H1 (cell line): ENCODE results near the gene NDUFA11. TPM values are rescaled to one million over a fixed set of nuclear protein-coding genes. Genes with fewer than 3 reads are reported as not detected.
"Not testable (repeated sequence)": the region's sequence is repeated elsewhere in the genome, so short reads cannot be mapped to it uniquely, and the experiment has no call there.

Experiments
- CTCF ChIA-PET: fragments of 300-600 bp; sonication (Branson Sonifier 250); formaldehyde crosslinking; loops from one replicate; lab custom pipeline; 2021; ENCODE audit not compliant: partially characterized antibody; lab: Charles Lee
- POLR2A ChIA-PET: fragments of 300-600 bp; sonication (Branson Sonifier 250); formaldehyde crosslinking; loops from one replicate; lab custom pipeline; 2021; ENCODE audit warnings: inconsistent platforms; ENCODE audit not compliant: partially characterized antibody; lab: Charles Lee
- DNase-seq, 2 experiments: peaks; one replicate each; pipeline versions ENCODE4 v3.0.0 to v3.0.0-alpha.2; 2010 to 2022; ENCODE audit warnings: low spot score in 2 of 2, low read depth in 1 of 2, mixed read lengths in 1 of 2
- FAIRE-seq: peaks from 2 replicates; lab custom pipeline; 2011; peaks lifted over from hg19 to GRCh38; lab: Jason Lieb, UNC
- H2AFZ ChIP-seq: 2 replicates; pipeline ENCODE4 v1.8.1; 2012; ENCODE audit warnings: low read length, inconsistent platforms
- H2AK5ac ChIP-seq: 2 replicates; pipeline ENCODE4 v1.6.1; 2013; ENCODE audit warnings: low read depth, low read length
- H2BK120ac ChIP-seq: replicated peaks from 2 replicates; pipeline ENCODE3; 2013; ENCODE audit warnings: low read depth, low read length, inconsistent platforms
- H2BK12ac ChIP-seq: 2 replicates; pipeline ENCODE4 v1.6.1; 2013; ENCODE audit warnings: low read depth, low read length
- H2BK15ac ChIP-seq: 2 replicates; pipeline ENCODE4 v1.6.1; 2013; ENCODE audit warnings: low read length
- H2BK20ac ChIP-seq: 2 replicates; pipeline ENCODE4 v1.6.1; 2013; ENCODE audit warnings: low read length
- H2BK5ac ChIP-seq: 2 replicates; pipeline ENCODE4 v1.6.1; 2013; ENCODE audit warnings: low read depth, low read length
- H3K14ac ChIP-seq: 2 replicates; pipeline ENCODE4 v1.6.1; 2013; ENCODE audit warnings: inconsistent platforms; ENCODE audit not compliant: insufficient read length
- H3K18ac ChIP-seq: 2 replicates; pipeline ENCODE4 v1.6.1; 2013; ENCODE audit warnings: low read length; ENCODE audit errors: extremely low read depth
- H3K23ac ChIP-seq: 2 replicates; pipeline ENCODE4 v1.6.1; 2013; ENCODE audit warnings: inconsistent platforms; ENCODE audit not compliant: insufficient read length
- H3K23me2 ChIP-seq: 2 replicates; pipeline ENCODE4 v1.6.1; 2013; ENCODE audit warnings: low read depth, low read length
- H3K27ac ChIP-seq: 2 replicates; pipeline ENCODE4 v1.6.1; 2011; ENCODE audit warnings: low read depth, low read length, inconsistent platforms
- H3K27me3 ChIP-seq, 4 experiments: replicated peaks in 1 of 4; 1 replicate in 1 of 4; 2 replicates in 3 of 4; pipeline versions ENCODE4 v1.6.1 to v1.8.1; 2011 to 2013; ENCODE audit warnings: low read length in 3 of 4, mild to moderate bottlenecking in 3 of 4, inconsistent platforms in 2 of 4, mixed read lengths in 2 of 4, moderate library complexity in 1 of 4; ENCODE audit not compliant: control insufficient read depth in 3 of 4, insufficient read depth in 3 of 4; ENCODE audit errors: extremely low read depth in 1 of 4
- H3K36me3 ChIP-seq, 4 experiments: 2 replicates each; pipeline versions ENCODE4 v1.6.1 to v1.8.1; 2011 to 2013; ENCODE audit warnings: mild to moderate bottlenecking in 4 of 4, low read length in 3 of 4, moderate library complexity in 2 of 4, control low read depth in 1 of 4, inconsistent platforms in 1 of 4; ENCODE audit not compliant: insufficient read depth in 4 of 4, control insufficient read depth in 2 of 4
- H3K4ac ChIP-seq: replicated peaks from 2 replicates; pipeline ENCODE3; 2013; ENCODE audit warnings: low read length, low read depth, mixed read lengths, inconsistent platforms; ENCODE audit not compliant: insufficient read length
- H3K4me1 ChIP-seq, 4 experiments: replicated peaks in 1 of 4; 1 replicate in 1 of 4; 2 replicates in 3 of 4; pipeline versions ENCODE4 v1.6.1 to v1.8.1; 2011 to 2013; ENCODE audit warnings: low read length in 3 of 4, inconsistent platforms in 2 of 4, mixed read lengths in 1 of 4; ENCODE audit not compliant: insufficient read depth in 4 of 4, control insufficient read depth in 3 of 4
- H3K4me2 ChIP-seq, 2 experiments: 2 replicates each; pipeline versions ENCODE4 v1.6.1 to v1.8.1; 2011 to 2013; ENCODE audit warnings: low read depth in 2 of 2, low read length in 2 of 2, control low read depth in 1 of 2, inconsistent platforms in 1 of 2, mild to moderate bottlenecking in 1 of 2; ENCODE audit not compliant: insufficient read depth in 1 of 2
- H3K4me3 ChIP-seq, 4 experiments: fragments of 200-600, 300-600 bp in 1 of 4; sonication (generic), shearing (Covaris generic), sonication (Bioruptor Twin) in 1 of 4; 2 replicates each; pipeline versions ENCODE4 v1.5.1 to v1.8.1; 2011 to 2016; ENCODE audit warnings: low read length in 4 of 4, low read depth in 3 of 4, control low read depth in 2 of 4, inconsistent platforms in 2 of 4, mild to moderate bottlenecking in 2 of 4, mixed read lengths in 1 of 4, moderate library complexity in 1 of 4; ENCODE audit not compliant: insufficient read depth in 2 of 4; ENCODE audit errors: extremely low read depth in 1 of 4
- H3K56ac ChIP-seq: replicated peaks from 2 replicates; pipeline ENCODE3; 2013; ENCODE audit warnings: low read depth, mild to moderate bottlenecking, mixed read lengths, low read length, inconsistent platforms; ENCODE audit not compliant: insufficient read length
- H3K79me1 ChIP-seq: 2 replicates; pipeline ENCODE4 v1.6.1; 2013; ENCODE audit warnings: low read depth, low read length, control low read depth
- H3K79me2 ChIP-seq, 2 experiments: 2 replicates each; pipeline versions ENCODE4 v1.6.1 to v1.8.1; 2012 to 2013; ENCODE audit warnings: low read length in 2 of 2, mild to moderate bottlenecking in 2 of 2, inconsistent platforms in 1 of 2; ENCODE audit not compliant: insufficient read depth in 2 of 2, control insufficient read depth in 1 of 2
- H3K9ac ChIP-seq, 4 experiments: replicated peaks in 1 of 4; 1 replicate in 1 of 4; 2 replicates in 3 of 4; pipeline versions ENCODE4 v1.6.1 to v1.8.1; 2011 to 2013; ENCODE audit warnings: low read depth in 3 of 4, low read length in 3 of 4, control low read depth in 2 of 4, mild to moderate bottlenecking in 2 of 4, moderate library complexity in 2 of 4, inconsistent platforms in 1 of 4; ENCODE audit errors: extremely low read depth in 1 of 4
- H3K9me3 ChIP-seq, 2 experiments: 2 replicates each; pipeline versions ENCODE4 v1.6.1 to v1.8.1; 2012 to 2013; ENCODE audit warnings: mild to moderate bottlenecking in 2 of 2, moderate library complexity in 2 of 2, control low read depth in 1 of 2, inconsistent platforms in 1 of 2, low read depth in 1 of 2, low read length in 1 of 2, mixed read lengths in 1 of 2; ENCODE audit not compliant: insufficient read depth in 2 of 2
- H4K20me1 ChIP-seq, 2 experiments: replicated peaks in 1 of 2; 2 replicates each; pipeline versions ENCODE3 to v1.8.1; 2011 to 2013; ENCODE audit warnings: inconsistent platforms in 2 of 2, low read length in 2 of 2, mild to moderate bottlenecking in 1 of 2; ENCODE audit not compliant: insufficient read depth in 2 of 2, control insufficient read depth in 1 of 2
- H4K5ac ChIP-seq: 2 replicates; pipeline ENCODE4 v1.6.1; 2013; ENCODE audit warnings: low read length, low read depth, mixed read lengths, inconsistent platforms; ENCODE audit not compliant: insufficient read length
- H4K8ac ChIP-seq: 2 replicates; pipeline ENCODE4 v1.8.0; 2013; ENCODE audit warnings: mild to moderate bottlenecking, moderate library complexity, low read length, inconsistent platforms; ENCODE audit not compliant: insufficient read depth; ENCODE audit errors: extremely low read depth
- H4K91ac ChIP-seq: replicated peaks from 2 replicates; pipeline ENCODE3; 2013; ENCODE audit warnings: low read length, mixed read lengths, inconsistent platforms; ENCODE audit not compliant: insufficient read length
- BCL11A ChIP-seq, 2 experiments: IDR thresholded peaks; one replicate each; pipeline ENCODE4 v1.6.1; 2011; ENCODE audit warnings: low read depth in 2 of 2, low read length in 2 of 2, mild to moderate bottlenecking in 2 of 2
- EP300 ChIP-seq, 2 experiments: IDR thresholded peaks; 1 replicate in 1 of 2; 2 replicates in 1 of 2; pipeline ENCODE4 v1.6.1; 2011 to 2012; ENCODE audit warnings: low read depth in 2 of 2, low read length in 2 of 2, mild to moderate bottlenecking in 2 of 2, borderline replicate concordance in 1 of 2, inconsistent platforms in 1 of 2, moderate library complexity in 1 of 2
- KDM1A ChIP-seq: fragments of 200-600, 300-600 bp; sonication (generic); IDR thresholded peaks from 2 replicates; pipeline ENCODE4 v1.7.1; 2016; ENCODE audit warnings: mild to moderate bottlenecking, low read length, borderline replicate concordance
- NRF1 ChIP-seq: IDR thresholded peaks from 2 replicates; pipeline ENCODE4 v1.6.1; 2011; ENCODE audit warnings: mild to moderate bottlenecking, low read depth, low read length, improper control_type of control experiment
- POLR2A ChIP-seq, 2 experiments: IDR thresholded peaks; 1 replicate in 1 of 2; 2 replicates in 1 of 2; pipeline ENCODE4 v1.6.1; 2011; ENCODE audit warnings: low read depth in 2 of 2, low read length in 2 of 2, mild to moderate bottlenecking in 2 of 2; ENCODE audit errors: control extremely low read depth in 1 of 2
- ZNF274 ChIP-seq: IDR thresholded peaks from 2 replicates; pipeline ENCODE4 v1.7.0; 2012; ENCODE audit warnings: low read length, borderline replicate concordance; ENCODE audit errors: extremely low read depth
- WGBS, 2 experiments: shearing (Covaris generic) in 1 of 2; methylation state at CpG; one replicate each; pipeline versions ENCODE4 v1.1.6 to v1.1.7; 2013 to 2015; ENCODE audit warnings: low lambda C conversion rate in 2 of 2, mixed read lengths in 2 of 2, inconsistent platforms in 1 of 2, low coverage in 1 of 2, missing lambda C conversion rate in 1 of 2; ENCODE audit not compliant: insufficient replicate concordance in 2 of 2, insufficient coverage in 1 of 2, insufficient read length in 1 of 2; ENCODE audit errors: extremely low coverage in 1 of 2, missing lambda C conversion rate in 1 of 2; 5-methylcytosine and 5-hydroxymethylcytosine counted together
- polyA plus RNA-seq, 7 experiments: library from polyadenylated mRNA; depleted of rRNA in 3 of 7; stranded (reverse) in 5 of 7; unstranded in 2 of 7; fragments of >200 nt in 5 of 7; fragments of 200-250 nt in 2 of 7; gene quantifications; 1 replicate in 5 of 7; 2 replicates in 1 of 7; 4 replicates in 1 of 7; pipeline versions ENCODE4 v1.2.1 to v1.2.3, GENCODE V29; 2011 to 2013; ENCODE audit warnings: missing spikeins in 2 of 7, mixed read lengths in 2 of 7
- total RNA-seq: library from RNA; stranded (reverse); fragmentation: NEBNext Ultra II Directional; extraction: Animal tissue kit (Norgen Biotek cat#: 25700); gene quantifications from 2 replicates; pipeline ENCODE4 v1.2.1, GENCODE V29; 2021

NDUFA11 gene
- total and polyA plus RNA-seq, 2 of the 8 experiments (the other 6 are each of a cell fraction or from before 2014, with no cell fraction given): 205 to 1,037 TPM

- TF ChIP-seq KDM1A (no peak), EP300 (IDR thresholded peaks at IDR 0.05; ENCODE audit: borderline replicate concordance in 1 of 2, low read depth in 2 of 2, low read length in 2 of 2) (no peak), ZNF274 (no peak), BCL11A (IDR thresholded peaks at IDR 0.05; ENCODE audit: low read depth in 2 of 2, low read length in 2 of 2) (no peak), NRF1 (no peak), POLR2A (IDR thresholded peaks at IDR 0.05; ENCODE audit: control extremely low read depth in 1 of 2, low read depth in 2 of 2, low read length in 2 of 2) (no peak)
Observed at GRCh38 chr19:5877427-5877826, 26.2 kb downstream of the NDUFA11 start (continued).

GRCh38 chr19:5874496-5874895, 29.1 kb downstream of the NDUFA11 start:
- H3K18ac ChIP-seq, H3K4me1 ChIP-seq, H3K14ac ChIP-seq, H2BK15ac ChIP-seq, H4K91ac ChIP-seq, H4K20me1 ChIP-seq, H3K9ac ChIP-seq, H3K9me3 ChIP-seq, H2AFZ ChIP-seq, H3K79me2 ChIP-seq, H3K79me1 ChIP-seq, POLR2A ChIA-PET, DNase-seq, H2AK5ac ChIP-seq, H2BK12ac ChIP-seq, H2BK5ac ChIP-seq, H3K4me2 ChIP-seq, H3K4ac ChIP-seq, H4K8ac ChIP-seq, H3K36me3 ChIP-seq, H4K5ac ChIP-seq, H3K23me2 ChIP-seq, H3K56ac ChIP-seq, FAIRE-seq, H3K23ac ChIP-seq, H3K27ac ChIP-seq, H3K27me3 ChIP-seq, H3K4me3 ChIP-seq, H2BK20ac ChIP-seq: not testable (repeated sequence)
- CTCF ChIA-PET: interaction anchor here (0.5 to 0.6 kb wide), 2 partner anchors 17 to 117 kb away, joined by 3 read pairs; no protein-coding TSS in a partner anchor
- WGBS, 2 experiments: 82% methylated on average over 7 of the region's 7 CpGs; no CpG with 5 or more reads in 1 of the 2 experiments
- peak overlapping the region; percentile 14 for H2BK120ac ChIP-seq
